Spleen (tissue), 11 donors: ENCODE results near the gene ROBO1. TPM values are rescaled to one million over a fixed set of nuclear protein-coding genes. Genes with fewer than 3 reads are reported as not detected.

Experiments
- DNase-seq: peaks from one replicate; pipeline ENCODE4 v3.0.0-alpha.2; 2020
- H3K27ac ChIP-seq, 8 donors: fragments of 200-600 bp; sonication (generic) in 7 of 8; 1 replicate in 4 of 8; 2 replicates in 4 of 8; pipeline versions ENCODE4 v1.5.0 to v1.8.0; 2016 to 2021; ENCODE audit warnings: inconsistent platforms in 4 of 8, mild to moderate bottlenecking in 4 of 8, moderate library complexity in 1 of 8
- H3K27me3 ChIP-seq, 7 donors: fragments of 200-600 bp; sonication (generic) in 6 of 7; replicated peaks in 1 of 7; 1 replicate in 4 of 7; 2 replicates in 3 of 7; pipeline versions ENCODE4 v1.5.0 to v1.8.0; 2016 to 2021; ENCODE audit warnings: inconsistent platforms in 3 of 7, mild to moderate bottlenecking in 1 of 7
- H3K36me3 ChIP-seq, 6 donors: fragments of 200-600 bp; sonication (generic) in 5 of 6; 1 replicate in 4 of 6; 2 replicates in 2 of 6; pipeline versions ENCODE4 v1.5.0 to v1.8.0; 2016 to 2021; ENCODE audit warnings: inconsistent platforms in 2 of 6
- H3K4me1 ChIP-seq, 6 donors: fragments of 200-600 bp; sonication (generic) in 5 of 6; 1 replicate in 3 of 6; 2 replicates in 3 of 6; pipeline versions ENCODE4 v1.5.0 to v1.8.0; 2016 to 2021; ENCODE audit warnings: inconsistent platforms in 3 of 6
- H3K4me3 ChIP-seq, 8 donors: fragments of 200-600 bp; sonication (generic) in 7 of 8; 1 replicate in 4 of 8; 2 replicates in 4 of 8; pipeline versions ENCODE4 v1.5.0 to v1.8.0; 2016 to 2021; ENCODE audit warnings: inconsistent platforms in 4 of 8, mild to moderate bottlenecking in 4 of 8, moderate library complexity in 2 of 8
- H3K9me3 ChIP-seq, 8 donors: fragments of 200-600 bp; sonication (generic) in 7 of 8; 1 replicate in 4 of 8; 2 replicates in 4 of 8; pipeline versions ENCODE4 v1.5.0 to v1.8.0; 2016 to 2021; ENCODE audit warnings: inconsistent platforms in 4 of 8
- POLR2A ChIP-seq, 3 donors: fragments of 450-650 bp; IDR thresholded peaks; one replicate each; pipeline ENCODE4 v1.5.1; 2017; ENCODE audit warnings: antibody characterized with exemption in 3 of 3, mild to moderate bottlenecking in 1 of 3
- POLR2AphosphoS5 ChIP-seq, 3 donors: sonication (generic); formaldehyde crosslinking; IDR thresholded peaks; one replicate each; pipeline ENCODE4 v1.5.1; 2017; ENCODE audit warnings: antibody characterized with exemption in 3 of 3
- WGBS, 5 donors: extraction: QIAGEN DNeasy Blood & Tissue Kit in 3 of 5; methylation state at CpG; one replicate each; pipeline versions ENCODE4 v1.1.5 to v1.1.7; 2013 to 2018; 5-methylcytosine and 5-hydroxymethylcytosine counted together
- intact Hi-C: fragments of 100-400 bp; cut with DNase I; formaldehyde crosslinking; loops from one replicate; pipeline ENCODE4 v1.15.0; 2023; ENCODE audit warnings: low total_unique reads
- polyA plus RNA-seq, 3 donors: library from polyadenylated mRNA; stranded (reverse); fragments of 200-250 nt; gene quantifications; one replicate each; pipeline ENCODE4 v1.2.1, GENCODE V29; 2013
- total RNA-seq, 7 donors: library from RNA; depleted of rRNA in 3 of 7; stranded (reverse); fragments of >200 nt in 3 of 7; fragmentation: NEBNext Ultra II Directional in 4 of 7; extraction: Animal tissue kit (Norgen Biotek cat#: 25700) in 4 of 7; gene quantifications; one replicate each; pipeline versions ENCODE4 v1.1.0 to v1.2.1, GENCODE V29; 2016 to 2021
- TF ChIP-seq, protein P1 (sequence below), 11 experiments: fragments of 200-600 bp in 7 of 11; fragments of 450-650 bp in 4 of 11; sonication (generic) in 4 of 11; IDR thresholded peaks in 8 of 11; conservative IDR thresholded peaks in 3 of 11; 1 replicate in 7 of 11; 2 replicates in 4 of 11; pipeline versions ENCODE4 v1.4.0 to v1.8.0; 2016 to 2021; ENCODE audit warnings: antibody characterized with exemption in 11 of 11, inconsistent platforms in 4 of 11, mild to moderate bottlenecking in 1 of 11
- donor health status: healthy with polysubstance abuse.
- donor health status: DM: no; HTN: no; CAD: no; lungs with moderate emphysema.
- donor health status: DM: no; HTN: no; CAD: no.
- donor health status: Bipolar disorder and iron deficiency.
- donor health status: healthy.
- donor health status: DM: no; HTN: no; CAD: no.
- donor health status: DM: yes; HTN: yes; CAD: no.

Gene ROBO1
- total and polyA plus RNA-seq, 10 donors: 3.4 to 37.3 (median 26.0) TPM

DNA sequence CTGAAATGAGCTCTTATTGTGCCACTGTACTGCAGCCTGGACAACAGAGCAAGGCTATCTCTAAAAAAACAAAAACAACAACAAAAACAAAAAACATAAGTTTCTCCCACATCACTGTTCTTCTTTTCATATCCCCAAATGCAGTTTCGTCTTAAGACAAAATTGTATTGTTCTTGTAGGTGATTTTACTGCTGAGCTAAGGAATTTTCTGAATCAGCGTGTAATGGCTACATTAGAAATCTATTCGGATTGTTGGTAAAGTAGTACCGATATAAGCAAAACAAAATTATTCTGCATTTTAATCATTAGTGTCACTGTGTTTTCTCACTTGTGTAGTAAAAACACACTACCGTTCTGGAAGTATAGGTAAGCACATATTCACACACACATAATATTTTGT is 512.5 kb downstream of the ROBO1 start:
- WGBS, 5 donors: 88 to 96% (median 92%) methylated on average over 5 of the region's 5 CpGs
- intact Hi-C loops: no loop called here
- no peak for DNase-seq
- no peak overlapping the region for H3K4me3 ChIP-seq
- no peak overlapping the region for H3K27ac ChIP-seq
- H3K36me3 ChIP-seq: no peaks in the 10 kb centered on the region
- H3K4me1 ChIP-seq: no peaks in the 10 kb centered on the region
- TF ChIP-seq POLR2A (IDR thresholded peaks at IDR 0.05): no peak
- no peak for TF ChIP-seq POLR2AphosphoS5 (IDR thresholded peaks at IDR 0.05)
- TF ChIP-seq, protein P1, sequence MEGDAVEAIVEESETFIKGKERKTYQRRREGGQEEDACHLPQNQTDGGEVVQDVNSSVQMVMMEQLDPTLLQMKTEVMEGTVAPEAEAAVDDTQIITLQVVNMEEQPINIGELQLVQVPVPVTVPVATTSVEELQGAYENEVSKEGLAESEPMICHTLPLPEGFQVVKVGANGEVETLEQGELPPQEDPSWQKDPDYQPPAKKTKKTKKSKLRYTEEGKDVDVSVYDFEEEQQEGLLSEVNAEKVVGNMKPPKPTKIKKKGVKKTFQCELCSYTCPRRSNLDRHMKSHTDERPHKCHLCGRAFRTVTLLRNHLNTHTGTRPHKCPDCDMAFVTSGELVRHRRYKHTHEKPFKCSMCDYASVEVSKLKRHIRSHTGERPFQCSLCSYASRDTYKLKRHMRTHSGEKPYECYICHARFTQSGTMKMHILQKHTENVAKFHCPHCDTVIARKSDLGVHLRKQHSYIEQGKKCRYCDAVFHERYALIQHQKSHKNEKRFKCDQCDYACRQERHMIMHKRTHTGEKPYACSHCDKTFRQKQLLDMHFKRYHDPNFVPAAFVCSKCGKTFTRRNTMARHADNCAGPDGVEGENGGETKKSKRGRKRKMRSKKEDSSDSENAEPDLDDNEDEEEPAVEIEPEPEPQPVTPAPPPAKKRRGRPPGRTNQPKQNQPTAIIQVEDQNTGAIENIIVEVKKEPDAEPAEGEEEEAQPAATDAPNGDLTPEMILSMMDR (IDR thresholded peaks at IDR 0.05 in 8 of 11, conservative IDR thresholded peaks at IDR 0.05 in 3 of 11): no peak
- no peaks in the 10 kb centered on the region for H3K27me3 ChIP-seq
- peaks cover 0 to 10% (median 0%) of the 10 kb centered on the region in 8 donors for H3K9me3 ChIP-seq

GRCh38 chr3:79253704-79254103 is 514.1 kb downstream of the ROBO1 start:
- Histone ChIP-seq H3K9me3 (peaks cover 0 to 6% (median 0%) of the 10 kb centered on the region in 8 donors), H3K4me3 (no peak overlapping the region), H3K4me1 (no peaks in the 10 kb centered on the region), H3K27ac (no peak overlapping the region), H3K36me3 (no peaks in the 10 kb centered on the region), H3K27me3 (no peaks in the 10 kb centered on the region)
- TF ChIP-seq, protein P1 (IDR thresholded peaks at IDR 0.05 in 8 of 11, conservative IDR thresholded peaks at IDR 0.05 in 3 of 11): no peak
- TF ChIP-seq POLR2A (IDR thresholded peaks at IDR 0.05) (no peak), POLR2AphosphoS5 (IDR thresholded peaks at IDR 0.05) (no peak)
- no peak for DNase-seq
- 72 to 90% (median 82%) methylated on average over 4 of the region's 4 CpGs for WGBS, 5 donors
- intact Hi-C loops: no loop called here

DNA sequence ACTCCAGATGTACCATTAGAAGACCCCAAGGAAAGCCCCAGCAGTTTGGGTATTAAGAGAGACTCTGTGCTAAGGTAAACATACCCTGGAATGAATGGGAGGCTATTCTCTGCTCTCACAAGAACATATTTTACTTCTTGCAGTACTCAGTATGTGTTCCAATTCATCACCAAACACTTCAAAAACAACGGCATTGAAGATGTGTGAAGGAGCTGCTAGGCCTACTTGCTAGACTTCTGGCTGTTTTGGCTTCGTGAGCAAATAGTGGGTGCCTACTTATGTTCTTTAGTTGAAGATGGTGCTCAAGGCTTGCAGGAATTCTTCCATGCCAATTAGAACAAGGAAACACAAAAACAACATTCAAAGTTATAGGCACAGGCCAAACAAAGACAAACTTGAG is 514.5 kb downstream of the ROBO1 start:
- TF ChIP-seq POLR2AphosphoS5 (IDR thresholded peaks at IDR 0.05) (no peak), POLR2A (IDR thresholded peaks at IDR 0.05) (no peak)
- TF ChIP-seq, protein P1 (IDR thresholded peaks at IDR 0.05 in 8 of 11, conservative IDR thresholded peaks at IDR 0.05 in 3 of 11): no peak
- DNase-seq: no peak
- H3K27me3 ChIP-seq: no peaks in the 10 kb centered on the region
- no peaks in the 10 kb centered on the region for H3K36me3 ChIP-seq
- no peak overlapping the region for H3K4me3 ChIP-seq
- peaks cover 0 to 6% (median 0%) of the 10 kb centered on the region in 8 donors for H3K9me3 ChIP-seq
- H3K4me1 ChIP-seq: no peaks in the 10 kb centered on the region
- intact Hi-C loops: no loop called here
- 68 to 89% (median 73%) methylated on average over 2 of the region's 2 CpGs for WGBS, 5 donors
- H3K27ac ChIP-seq: no peak overlapping the region

DNA sequence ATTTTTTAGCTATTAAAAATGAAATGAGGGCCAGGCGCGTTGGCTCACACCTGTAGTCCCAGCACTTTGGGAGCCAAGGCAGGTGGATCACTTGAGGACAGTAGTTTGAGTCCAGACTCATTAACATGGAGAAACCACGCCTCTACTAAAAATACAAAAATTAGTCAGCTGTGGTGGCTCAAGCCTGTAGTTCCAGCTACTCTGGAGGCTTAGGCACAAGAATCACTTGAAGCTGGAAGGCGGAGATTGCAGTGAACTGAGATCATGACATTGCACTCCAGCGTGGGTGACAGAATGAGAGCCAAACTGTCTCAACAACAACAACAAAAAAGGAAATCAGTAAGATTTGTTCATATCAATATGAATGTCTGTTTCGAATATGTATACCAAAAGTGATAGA is 517.1 kb downstream of the ROBO1 start:
- DNase-seq: no peak
- 79 to 89% (median 82%) methylated on average over 6 of the region's 6 CpGs for WGBS, 5 donors
- Histone ChIP-seq H3K4me1 (no peaks in the 10 kb centered on the region), H3K4me3 (no peak overlapping the region), H3K27ac (no peak overlapping the region), H3K9me3 (peaks cover 0 to 2% (median 0%) of the 10 kb centered on the region in 8 donors), H3K36me3 (no peaks in the 10 kb centered on the region), H3K27me3 (no peaks in the 10 kb centered on the region)
- intact Hi-C loops: no loop called here
- TF ChIP-seq POLR2A (IDR thresholded peaks at IDR 0.05): no peak
- TF ChIP-seq, protein P1 (IDR thresholded peaks at IDR 0.05 in 8 of 11, conservative IDR thresholded peaks at IDR 0.05 in 3 of 11): no peak
- TF ChIP-seq POLR2AphosphoS5 (IDR thresholded peaks at IDR 0.05): no peak
